Measurements from ENCODE around the gene TSPAN3.

TSPAN3 gene

GRCh38 chr15:77027111-77027696 is 43.7 kb downstream of the TSPAN3 start:
- H3K27ac Mint-ChIP-seq: peak overlapping the region; percentile 81
- H3K4me1 Mint-ChIP-seq: peaks cover 47% of the 10 kb centered on the region
- DNase-seq (ENCODE audit: low spot score in 2 of 2) (no peak), ATAC-seq (no peak)
- no peaks in the 10 kb centered on the region for H3K9me3 Mint-ChIP-seq
- H3K4me3 Mint-ChIP-seq: no peak overlapping the region
- peaks cover 98% of the 10 kb centered on the region for H3K36me3 Mint-ChIP-seq

GRCh38 chr15:77026501-77027110 is 44.3 kb downstream of the TSPAN3 start:
- peaks cover 98% of the 10 kb centered on the region for H3K36me3 Mint-ChIP-seq
- ATAC-seq (no peak), DNase-seq (ENCODE audit: low spot score in 2 of 2) (no peak)
- no peak overlapping the region for H3K4me3 Mint-ChIP-seq
- H3K27ac Mint-ChIP-seq: peak overlapping the region; percentile 89
- no peaks in the 10 kb centered on the region for H3K9me3 Mint-ChIP-seq
- H3K4me1 Mint-ChIP-seq: peaks cover 49% of the 10 kb centered on the region

- peaks cover 98% of the 10 kb centered on the region for H3K36me3 Mint-ChIP-seq
- H3K4me3 Mint-ChIP-seq: no peak overlapping the region
- DNase-seq (ENCODE audit: low spot score in 2 of 2) (no peak), ATAC-seq (no peak)
- peak overlapping the region; percentile 89 for H3K27ac Mint-ChIP-seq
- H3K4me1 Mint-ChIP-seq: peaks cover 54% of the 10 kb centered on the region
- no peaks in the 10 kb centered on the region for H3K9me3 Mint-ChIP-seq
These were observed 44.9 kb downstream of the TSPAN3 start for GRCh38 chr15:77025941-77026411.

GRCh38 chr15:77025083-77025901 is 45.6 kb downstream of the TSPAN3 start:
- Mint-ChIP-seq H3K36me3 (peaks cover 98% of the 10 kb centered on the region), H3K27ac (peak overlapping the region; percentile 89), H3K4me1 (peaks cover 61% of the 10 kb centered on the region), H3K4me3 (no peak overlapping the region), H3K9me3 (no peaks in the 10 kb centered on the region)
- ATAC-seq (no peak), DNase-seq (ENCODE audit: low spot score in 2 of 2) (no peak)

GRCh38 chr15:77024273-77025082 is 46.4 kb downstream of the TSPAN3 start:
- DNase-seq (ENCODE audit: low spot score in 2 of 2) (peak; percentile 74 to 89), ATAC-seq (peak; percentile 46)
- Mint-ChIP-seq H3K4me1 (peaks cover 69% of the 10 kb centered on the region), H3K9me3 (no peaks in the 10 kb centered on the region), H3K4me3 (peak overlapping the region; percentile 68), H3K27ac (peak overlapping the region; percentile 98), H3K36me3 (peaks cover 98% of the 10 kb centered on the region)

- H3K4me3 Mint-ChIP-seq: peak overlapping the region; percentile 68
- DNase-seq (ENCODE audit: low spot score in 2 of 2): no peak
- H3K9me3 Mint-ChIP-seq: no peaks in the 10 kb centered on the region
- ATAC-seq: peak; percentile 15
- peak overlapping the region; percentile 98 for H3K27ac Mint-ChIP-seq
- H3K4me1 Mint-ChIP-seq: peaks cover 76% of the 10 kb centered on the region
- H3K36me3 Mint-ChIP-seq: peaks cover 98% of the 10 kb centered on the region
These were observed 47.2 kb downstream of the TSPAN3 start for GRCh38 chr15:77023576-77024272.

GRCh38 chr15:77022646-77023575 is 48.0 kb downstream of the TSPAN3 start:
- Mint-ChIP-seq H3K4me3 (peak overlapping the region; percentile 68), H3K4me1 (peaks cover 85% of the 10 kb centered on the region), H3K36me3 (peaks cover 98% of the 10 kb centered on the region), H3K27ac (peak overlapping the region; percentile 98), H3K9me3 (no peaks in the 10 kb centered on the region)
- DNase-seq (ENCODE audit: low spot score in 2 of 2) (no peak), ATAC-seq (no peak)

GRCh38 chr15:77021803-77022381 is 49.0 kb downstream of the TSPAN3 start:
- peak in 1 of 2 donors; percentile 82 for DNase-seq (ENCODE audit: low spot score in 2 of 2)
- peaks cover 90% of the 10 kb centered on the region for H3K4me1 Mint-ChIP-seq
- ATAC-seq: peak; percentile 67
- H3K4me3 Mint-ChIP-seq: peak overlapping the region; percentile 68
- H3K36me3 Mint-ChIP-seq: peaks cover 90% of the 10 kb centered on the region
- no peaks in the 10 kb centered on the region for H3K9me3 Mint-ChIP-seq
- H3K27ac Mint-ChIP-seq: peak overlapping the region; percentile 98

- H3K9me3 Mint-ChIP-seq: no peaks in the 10 kb centered on the region
- H3K27ac Mint-ChIP-seq: peak overlapping the region; percentile 98
- ATAC-seq (no peak), DNase-seq (ENCODE audit: low spot score in 2 of 2) (no peak)
- peaks cover 92% of the 10 kb centered on the region for H3K4me1 Mint-ChIP-seq
- peaks cover 83% of the 10 kb centered on the region for H3K36me3 Mint-ChIP-seq
- peak overlapping the region; percentile 68 for H3K4me3 Mint-ChIP-seq
These were observed 49.8 kb downstream of the TSPAN3 start for GRCh38 chr15:77021088-77021481.

GRCh38 chr15:77020348-77021087 is 50.4 kb downstream of the TSPAN3 start:
- peak overlapping the region; percentile 98 for H3K27ac Mint-ChIP-seq
- H3K4me1 Mint-ChIP-seq: peaks cover 92% of the 10 kb centered on the region
- peak overlapping the region; percentile 68 for H3K4me3 Mint-ChIP-seq
- H3K36me3 Mint-ChIP-seq: peaks cover 82% of the 10 kb centered on the region
- DNase-seq (ENCODE audit: low spot score in 2 of 2): no peak
- H3K9me3 Mint-ChIP-seq: no peaks in the 10 kb centered on the region
- no peak for ATAC-seq

- ATAC-seq (peak; percentile 59), DNase-seq (ENCODE audit: low spot score in 2 of 2) (no peak)
- peak overlapping the region; percentile 68 for H3K4me3 Mint-ChIP-seq
- H3K27ac Mint-ChIP-seq: peak overlapping the region; percentile 98
- H3K4me1 Mint-ChIP-seq: peaks cover 95% of the 10 kb centered on the region
- H3K9me3 Mint-ChIP-seq: no peaks in the 10 kb centered on the region
- peaks cover 80% of the 10 kb centered on the region for H3K36me3 Mint-ChIP-seq
These were observed 51.2 kb downstream of the TSPAN3 start for GRCh38 chr15:77019521-77020331.

GRCh38 chr15:77018796-77019505 is 52.0 kb downstream of the TSPAN3 start:
- peaks cover 97% of the 10 kb centered on the region for H3K4me1 Mint-ChIP-seq
- peak overlapping the region; percentile 98 for H3K27ac Mint-ChIP-seq
- H3K9me3 Mint-ChIP-seq: no peaks in the 10 kb centered on the region
- DNase-seq (ENCODE audit: low spot score in 2 of 2) (no peak), ATAC-seq (no peak)
- peaks cover 80% of the 10 kb centered on the region for H3K36me3 Mint-ChIP-seq
- peak overlapping the region; percentile 68 for H3K4me3 Mint-ChIP-seq

Data from stimulated activated effector memory CD8-positive, alpha-beta T cell treated with anti-CD3 and anti-CD28 coated beads, Interleukin-12 subunit alpha, Interleukin-12 subunit beta, amount 100 ng/mL, for 72 hours (primary cell).